Muscle of arm (tissue), 14 donors: ENCODE data around the gene LEUTX. TPM values are rescaled to one million over a fixed set of nuclear protein-coding genes. Genes with fewer than 3 reads are reported as not detected.
"Not testable (repeated sequence)": the region's sequence is repeated elsewhere in the genome, so short reads cannot be mapped to it uniquely, and the experiment has no call there.

Experiments
- DNase-seq: peaks from one replicate; pipeline ENCODE4 v3.0.0-alpha.2; 2013
- long read RNA-seq, 11 donors: transcript quantifications; one replicate each; lab custom pipeline, GENCODE V29; 2026
- polyA plus RNA-seq, 12 donors: library from polyadenylated mRNA; unstranded; fragments of 120-200 nt; gene quantifications; one replicate each; pipeline ENCODE4 v1.2.1, GENCODE V29; 2013; ENCODE audit not compliant: insufficient read length in 12 of 12

Gene LEUTX, protein sequence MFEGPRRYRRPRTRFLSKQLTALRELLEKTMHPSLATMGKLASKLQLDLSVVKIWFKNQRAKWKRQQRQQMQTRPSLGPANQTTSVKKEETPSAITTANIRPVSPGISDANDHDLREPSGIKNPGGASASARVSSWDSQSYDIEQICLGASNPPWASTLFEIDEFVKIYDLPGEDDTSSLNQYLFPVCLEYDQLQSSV
- not detected for polyA plus RNA-seq
- long read RNA-seq, donor 1: 0 reads
- long read RNA-seq, donor 2: 0 reads
- long read RNA-seq, donor 3: 0 reads
- long read RNA-seq, donor 4: 0 reads
- long read RNA-seq, donor 5: 0 reads
- long read RNA-seq, donor 6: 0 reads
- long read RNA-seq, donor 7: 0 reads
- long read RNA-seq, donor 8: 0 reads
- long read RNA-seq, donor 9: 0 reads
- long read RNA-seq, donor 10: 0 reads
- long read RNA-seq, donor 11: 0 reads

DNA sequence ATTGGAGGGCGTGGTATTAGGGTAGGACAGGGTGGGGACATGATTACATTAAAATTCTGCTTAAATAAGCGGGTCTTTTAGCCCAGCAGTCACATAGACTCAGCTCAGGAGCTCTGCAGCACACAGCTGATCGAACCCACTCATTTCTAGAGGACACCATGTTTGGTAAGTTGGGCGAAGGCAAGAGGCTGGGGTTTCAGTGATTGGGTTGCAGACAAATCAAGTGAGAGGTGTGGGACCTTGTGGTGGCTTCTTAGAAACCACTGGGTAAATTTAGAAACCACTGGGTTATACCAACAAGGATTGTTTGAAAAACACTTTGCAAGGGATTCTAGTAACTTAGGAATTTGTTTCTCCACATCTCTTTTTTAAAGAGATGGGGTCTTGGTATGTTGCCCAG lies at the start of gene LEUTX:
Gene LEUTX (plus strand): TSS at position 92 of the 400 bp plus-strand sequence. CDS start 67 bp downstream, at position 159.
- DNase-seq: no peak

DNA sequence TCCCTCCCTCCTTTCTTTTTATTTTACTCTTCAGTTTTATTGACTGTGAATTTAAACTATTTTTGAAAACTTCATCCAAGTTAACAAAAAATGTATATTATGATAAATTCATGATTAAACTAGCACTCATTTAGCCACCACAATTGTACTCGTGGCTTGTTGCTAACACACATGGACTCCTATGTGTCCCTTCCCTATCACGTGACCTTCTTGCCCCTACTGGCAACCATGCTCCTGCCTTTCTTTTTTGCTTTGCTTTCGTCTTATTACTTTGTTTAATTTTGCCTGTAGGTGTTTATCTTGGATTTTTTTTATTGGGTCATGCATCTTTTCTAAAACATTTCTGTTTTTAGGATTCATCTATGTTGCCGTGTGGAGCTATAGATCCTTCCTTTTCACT lies 49.1 kb upstream of the LEUTX start:
- no peak for DNase-seq

DNA sequence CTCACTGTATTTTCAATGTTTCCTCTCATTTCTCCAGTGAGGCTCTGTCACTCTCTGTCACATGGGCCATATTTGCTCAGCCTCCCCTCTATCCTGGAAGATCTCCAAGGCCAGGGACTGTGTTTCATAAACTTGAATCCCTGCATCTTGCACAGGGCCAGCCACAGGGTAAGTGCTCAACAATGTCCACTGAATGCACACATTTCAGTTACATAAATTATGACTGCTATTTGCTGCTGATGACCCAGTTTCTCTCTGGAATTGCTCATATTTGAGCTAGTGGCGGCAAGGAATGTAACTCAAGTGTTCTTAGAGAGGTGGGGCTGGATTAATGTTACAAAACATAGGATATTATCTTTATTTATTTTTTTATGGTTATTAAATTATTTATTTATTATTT lies 47.0 kb upstream of the LEUTX start:
- no peak for DNase-seq

DNA sequence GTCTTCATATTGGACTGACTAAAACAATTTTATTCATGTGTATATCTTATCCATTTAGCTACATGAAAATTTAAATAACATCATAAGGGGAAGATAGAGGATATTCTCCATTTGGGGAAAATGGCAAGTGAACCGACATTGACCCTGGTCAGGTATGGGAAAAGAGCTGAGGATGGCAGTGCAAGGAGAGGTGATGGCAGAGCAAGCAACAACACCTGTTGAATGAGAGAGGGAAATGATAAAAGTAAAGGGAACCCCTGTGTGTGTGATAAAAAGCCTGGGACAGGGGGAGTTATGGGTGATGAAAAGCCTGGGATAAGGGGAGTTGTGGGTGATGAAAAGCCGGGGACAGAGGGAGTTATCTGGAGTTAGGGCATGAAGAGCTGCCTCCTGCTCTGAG lies 44.8 kb upstream of the LEUTX start:
- no peak for DNase-seq

DNA sequence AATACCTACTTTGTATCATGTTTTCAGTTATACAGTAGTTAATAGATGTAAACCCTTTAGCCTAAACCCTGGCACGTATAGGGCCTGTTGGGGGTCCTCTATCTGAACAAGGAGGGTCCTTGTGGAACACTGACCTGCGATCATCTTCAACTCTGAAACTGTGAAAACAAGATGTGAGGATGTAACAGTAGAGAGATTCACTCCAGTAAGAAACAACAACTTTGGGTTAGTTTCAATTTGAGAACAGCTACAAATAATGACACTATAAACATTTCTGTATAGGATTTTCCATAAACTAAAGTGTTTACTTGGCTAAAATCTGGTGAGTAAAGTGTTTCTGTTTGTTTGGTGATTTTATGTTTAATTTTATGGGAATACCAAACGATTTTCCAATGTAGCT lies 43.0 kb upstream of the LEUTX start:
- no peak for DNase-seq

DNA sequence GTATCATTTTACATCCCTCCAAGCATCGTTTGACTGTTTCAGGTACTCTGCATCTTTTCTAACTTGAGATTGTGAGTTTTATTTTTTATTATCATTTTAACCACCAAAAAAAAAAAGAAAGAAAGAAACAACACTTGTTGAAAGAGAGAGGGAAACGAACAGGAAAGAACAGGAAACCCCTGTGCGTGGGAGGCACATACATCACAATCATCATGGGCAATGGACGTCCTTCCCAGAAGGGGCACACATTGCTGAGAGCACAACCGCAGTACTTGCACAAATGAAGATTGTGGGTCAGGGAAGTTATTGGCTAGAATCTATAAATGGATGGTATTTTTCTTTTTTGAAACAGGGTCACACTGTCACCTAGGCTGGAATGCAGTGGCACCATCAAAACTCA lies 42.6 kb upstream of the LEUTX start:
- DNase-seq: no peak

DNA sequence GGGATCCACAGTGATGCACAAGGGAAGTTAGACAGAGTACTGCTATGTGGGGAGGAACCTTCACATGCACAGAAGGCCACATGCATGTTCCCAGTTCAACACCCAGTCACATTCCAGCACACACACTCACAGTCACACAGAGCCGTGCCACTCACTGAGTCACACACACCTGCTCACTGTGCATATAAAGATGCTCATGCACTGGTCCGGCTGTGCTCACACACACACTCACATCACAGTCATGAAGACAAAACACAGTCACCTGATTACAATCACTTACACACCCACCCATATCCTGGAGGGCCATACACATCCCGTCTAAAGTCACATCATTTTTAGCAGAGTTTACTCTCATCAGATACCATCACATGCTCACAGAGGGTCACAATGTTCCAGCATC lies 41.3 kb upstream of the LEUTX start:
- no peak for DNase-seq

DNA sequence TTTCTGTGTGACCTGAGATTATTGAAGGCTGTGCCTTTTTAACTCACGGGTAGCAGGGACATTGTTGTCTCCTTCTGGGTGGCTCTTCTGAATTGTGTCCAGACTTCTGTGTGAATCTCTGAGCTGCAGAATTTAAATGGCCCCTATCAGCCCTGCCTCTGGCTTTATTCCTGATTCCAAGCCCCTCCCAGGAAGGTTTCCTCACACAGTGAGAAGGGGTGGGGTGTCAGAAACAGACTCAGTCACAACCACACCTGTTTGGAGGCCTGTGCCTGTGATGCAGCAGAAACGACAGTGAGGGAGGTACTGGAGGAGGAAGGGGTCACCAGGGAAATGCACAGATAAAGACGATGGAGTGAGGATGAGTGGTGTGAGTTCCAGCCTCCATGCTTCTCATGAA lies 40.8 kb upstream of the LEUTX start, which contains the start of gene CLC:
Gene CLC (minus strand): TSS at position 139 of the 400 bp plus-strand sequence. CDS start 77 bp downstream, at position 62.
- no peak for DNase-seq

DNA sequence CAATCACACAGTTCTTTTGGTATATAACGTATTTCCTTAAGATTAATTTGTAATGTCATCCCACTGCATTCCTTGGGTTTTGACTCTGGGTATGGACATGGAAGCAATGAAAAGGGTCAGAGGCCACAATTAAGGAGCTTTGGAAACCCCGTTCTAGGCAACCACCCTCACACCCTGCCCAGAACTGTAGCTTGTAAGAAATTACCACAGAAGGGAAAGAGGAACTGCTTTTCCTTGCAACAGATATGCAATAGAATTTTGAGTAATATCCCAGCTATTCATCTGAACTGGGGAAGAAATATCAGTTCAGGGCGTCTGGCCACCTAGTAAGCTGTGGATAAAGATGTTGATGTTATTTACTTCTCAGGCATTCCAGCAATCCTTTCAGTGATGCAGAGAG lies 39.8 kb upstream of the LEUTX start:
- no peak for DNase-seq

DNA sequence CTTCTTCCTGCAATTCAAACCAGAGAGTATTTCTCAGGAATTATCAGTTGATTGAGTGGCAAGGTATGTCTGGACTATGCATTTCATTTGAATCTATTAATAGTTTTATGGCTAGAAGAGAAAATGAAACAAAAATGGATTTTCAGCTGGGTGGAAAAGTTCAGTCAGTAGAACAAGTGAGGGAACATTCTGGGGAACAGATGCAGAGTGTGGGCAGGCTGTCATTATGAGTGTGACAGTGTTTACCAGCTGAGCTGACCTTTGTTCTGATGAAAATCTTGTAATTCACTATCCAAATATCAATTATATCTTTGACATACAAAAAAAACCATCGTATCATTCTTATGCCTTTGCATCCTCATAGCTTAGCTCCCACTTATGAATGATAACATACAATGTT lies 38.3 kb upstream of the LEUTX start:
- no peak for DNase-seq

DNA sequence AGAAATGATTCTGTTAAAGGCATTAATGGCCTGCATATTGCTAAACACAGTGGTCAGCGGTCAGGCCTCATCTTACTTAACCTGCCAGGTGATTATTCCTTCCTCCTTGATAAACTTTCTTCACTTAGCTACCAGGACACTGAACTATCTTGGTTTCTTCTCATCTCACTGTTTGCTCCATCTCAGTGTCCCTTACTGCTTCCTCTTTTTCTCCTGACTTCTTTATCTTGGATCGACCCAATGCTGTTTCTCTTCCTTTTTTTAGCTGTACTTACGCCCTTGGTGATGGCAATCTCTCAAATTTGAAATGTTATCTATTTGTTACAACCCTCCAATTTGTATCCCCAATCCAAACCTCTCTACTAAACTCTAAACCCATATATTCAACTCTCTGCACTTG lies 33.0 kb upstream of the LEUTX start:
- DNase-seq: no peak

DNA sequence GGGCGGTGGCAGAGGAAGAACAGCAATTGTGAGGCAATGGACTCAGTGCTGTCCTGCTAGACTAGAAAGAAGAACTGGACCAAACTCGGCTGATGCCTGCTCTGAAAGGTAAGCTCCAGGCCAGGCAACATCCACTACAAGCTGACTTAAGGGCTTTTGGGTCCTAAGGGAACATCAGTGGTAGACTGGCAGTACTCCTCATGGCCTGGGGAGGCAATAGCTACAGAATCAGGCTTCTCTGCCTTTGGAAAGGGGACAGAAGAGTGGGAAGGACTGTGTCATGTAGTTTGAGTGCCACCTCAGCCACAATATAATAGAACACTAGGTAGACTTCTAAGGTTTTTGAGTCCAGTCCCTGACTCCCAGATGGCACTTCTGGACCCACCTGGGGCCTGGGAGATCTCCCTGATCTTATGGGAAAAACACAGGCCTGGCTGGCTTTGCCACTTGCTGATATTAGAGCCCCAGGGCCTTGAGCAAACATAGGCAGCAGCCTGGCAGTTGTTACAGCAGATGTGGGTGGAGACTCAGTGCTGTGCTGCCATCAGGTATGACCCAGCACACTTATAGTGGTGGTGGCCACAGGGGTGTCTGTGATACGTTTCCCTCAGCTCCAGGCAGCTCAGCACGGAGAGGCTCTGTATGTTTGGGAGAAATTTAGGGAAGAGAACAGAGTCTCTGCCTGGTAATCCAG lies 31.7 kb upstream of the LEUTX start:
- DNase-seq: no peak

DNA sequence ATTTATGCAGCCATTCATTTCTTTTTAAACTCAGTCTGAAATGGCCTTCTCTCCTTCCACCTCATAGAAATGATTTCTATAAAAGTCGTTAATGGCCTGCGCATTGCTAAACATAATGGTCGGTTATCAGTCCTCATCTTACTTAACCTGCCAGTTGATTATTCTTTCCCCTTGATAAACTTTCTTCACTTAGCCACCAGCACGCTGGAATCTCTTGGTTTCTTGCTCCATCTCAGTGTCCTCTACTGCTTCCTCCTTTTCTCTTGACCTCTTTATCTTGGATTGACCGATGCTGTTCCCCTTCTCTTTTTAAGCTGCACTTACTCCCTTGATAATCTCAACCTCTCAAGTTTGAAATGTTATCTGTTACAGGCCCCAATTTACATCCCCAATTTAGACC lies 28.7 kb upstream of the LEUTX start:
- DNase-seq: no peak

DNA sequence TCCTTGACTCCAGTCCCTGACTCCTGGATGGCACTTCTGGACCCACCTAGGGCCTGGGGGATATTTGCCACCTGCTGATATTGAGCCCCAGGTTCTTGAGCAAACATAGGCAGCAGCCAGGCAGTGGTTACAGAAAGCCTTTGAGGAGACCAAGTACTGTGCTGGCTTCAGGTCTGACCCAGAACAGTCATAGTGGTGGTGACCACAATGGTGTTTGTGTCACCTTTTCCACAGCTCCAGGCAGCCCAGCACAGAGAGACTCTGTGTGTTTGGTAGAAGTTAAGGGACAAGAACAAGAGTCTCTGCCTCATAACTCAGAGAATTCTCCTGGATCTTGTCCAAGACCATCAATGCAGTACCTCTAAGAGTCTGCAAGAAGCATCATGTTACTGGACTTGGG lies 26.3 kb upstream of the LEUTX start:
- DNase-seq: no peak

DNA sequence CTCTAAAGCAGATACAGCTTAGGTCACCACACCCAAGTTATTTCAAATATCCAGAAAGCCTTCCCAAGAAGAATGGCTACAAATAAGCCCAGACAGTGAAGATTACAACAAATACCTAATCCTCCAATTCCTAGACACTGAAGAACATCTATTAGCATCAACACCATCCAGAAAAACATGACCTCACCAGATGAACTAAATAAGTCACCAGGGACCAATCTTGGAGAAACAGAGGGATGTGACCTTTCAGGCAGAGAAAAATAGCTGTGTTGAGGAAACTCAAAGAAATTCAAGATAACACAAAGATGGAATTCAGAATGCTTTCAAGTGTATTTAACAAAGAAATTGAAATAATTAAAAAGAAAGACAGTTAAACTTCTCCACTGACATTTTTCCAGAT lies 25.9 kb upstream of the LEUTX start:
- no peak for DNase-seq

DNA sequence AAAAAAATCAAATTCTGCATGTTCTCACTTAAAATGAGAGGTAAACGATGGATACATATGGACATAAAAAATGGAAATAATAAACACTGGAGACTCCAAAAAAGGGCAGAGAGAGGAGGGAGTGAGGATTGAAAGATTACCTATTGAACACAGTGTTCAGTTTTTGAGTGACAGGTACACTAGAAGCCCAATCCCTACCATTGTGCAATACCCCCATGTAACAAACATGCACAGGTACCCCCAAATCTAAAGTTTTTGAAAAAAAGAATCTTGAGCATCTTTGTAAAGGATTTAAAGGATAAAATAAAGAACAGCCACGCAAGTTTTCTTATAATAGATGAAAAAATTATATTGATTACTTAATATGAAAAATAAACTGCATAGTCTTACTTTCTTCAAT lies 24.1 kb upstream of the LEUTX start:
- DNase-seq: no peak

DNA sequence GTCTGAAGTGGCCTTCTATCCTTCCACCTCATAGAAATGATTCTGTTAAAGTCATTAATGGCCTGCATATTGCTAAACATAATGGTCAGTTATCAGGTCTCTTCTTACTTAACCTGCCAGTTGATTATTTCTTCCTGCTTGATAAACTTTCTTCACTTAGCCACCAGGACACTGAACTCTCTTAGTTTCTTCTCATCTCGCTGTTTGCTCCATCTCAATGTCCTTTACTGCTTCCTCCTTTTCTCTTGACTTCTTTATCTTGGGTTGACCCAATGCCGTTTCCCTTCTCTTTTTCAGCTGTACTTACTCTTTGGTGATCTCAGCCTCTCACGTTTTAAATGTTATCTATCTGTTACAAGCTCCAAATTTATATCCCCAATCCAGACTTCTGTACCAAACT lies 23.7 kb upstream of the LEUTX start:
- no peak for DNase-seq

DNA sequence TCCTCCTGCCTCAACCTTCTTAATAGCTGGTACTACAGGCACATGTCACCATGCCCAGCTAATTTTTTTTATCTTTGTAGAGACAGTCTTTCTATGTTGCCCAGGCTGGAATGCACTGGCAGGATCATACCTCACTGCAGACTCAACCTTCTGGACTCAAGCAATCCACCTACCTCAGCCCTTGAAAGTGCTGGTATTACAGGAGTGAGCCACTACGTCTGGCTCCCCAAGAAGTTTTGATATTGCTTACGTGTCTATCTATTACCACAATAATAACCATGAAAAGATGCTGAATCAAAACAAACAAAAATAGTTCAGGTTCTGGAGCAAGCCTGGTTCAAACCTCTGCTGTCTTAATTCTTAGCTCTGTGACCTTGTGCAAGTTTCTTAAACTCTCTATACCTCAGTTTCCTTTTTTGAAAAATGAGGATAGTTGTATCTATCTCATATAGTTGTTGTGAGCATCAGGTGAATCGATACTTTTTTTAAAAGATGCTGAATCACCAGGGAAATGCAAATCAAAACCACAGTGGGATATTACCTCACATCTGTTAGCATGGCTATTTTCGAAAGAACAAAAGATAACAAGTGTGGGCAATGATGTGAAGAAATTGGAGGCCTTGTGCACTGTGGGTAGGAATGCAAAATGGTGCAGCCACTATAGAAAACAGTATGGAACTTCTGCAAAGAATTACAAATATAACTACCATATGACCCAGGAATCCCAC lies 19.0 kb upstream of the LEUTX start:
- no peak for DNase-seq

DNA sequence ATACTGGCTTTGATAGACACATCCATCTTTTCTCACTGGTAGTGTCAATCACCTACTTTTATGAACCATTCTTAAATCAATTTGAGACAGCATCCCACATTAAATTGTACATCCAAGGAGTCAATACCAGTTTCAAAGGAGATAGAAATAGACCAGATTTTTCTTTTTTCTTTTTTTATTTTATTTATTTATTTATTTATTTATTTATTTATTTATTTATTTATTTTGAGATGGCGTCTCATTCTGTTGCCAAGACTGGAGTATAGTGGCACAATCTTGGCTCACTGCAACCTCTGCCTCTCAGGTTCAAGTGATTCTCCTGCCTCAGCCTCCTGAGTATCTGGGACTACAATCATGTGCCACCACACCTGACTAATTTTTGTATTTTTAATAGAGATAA lies 16.8 kb upstream of the LEUTX start:
- DNase-seq: not testable (repeated sequence)

DNA sequence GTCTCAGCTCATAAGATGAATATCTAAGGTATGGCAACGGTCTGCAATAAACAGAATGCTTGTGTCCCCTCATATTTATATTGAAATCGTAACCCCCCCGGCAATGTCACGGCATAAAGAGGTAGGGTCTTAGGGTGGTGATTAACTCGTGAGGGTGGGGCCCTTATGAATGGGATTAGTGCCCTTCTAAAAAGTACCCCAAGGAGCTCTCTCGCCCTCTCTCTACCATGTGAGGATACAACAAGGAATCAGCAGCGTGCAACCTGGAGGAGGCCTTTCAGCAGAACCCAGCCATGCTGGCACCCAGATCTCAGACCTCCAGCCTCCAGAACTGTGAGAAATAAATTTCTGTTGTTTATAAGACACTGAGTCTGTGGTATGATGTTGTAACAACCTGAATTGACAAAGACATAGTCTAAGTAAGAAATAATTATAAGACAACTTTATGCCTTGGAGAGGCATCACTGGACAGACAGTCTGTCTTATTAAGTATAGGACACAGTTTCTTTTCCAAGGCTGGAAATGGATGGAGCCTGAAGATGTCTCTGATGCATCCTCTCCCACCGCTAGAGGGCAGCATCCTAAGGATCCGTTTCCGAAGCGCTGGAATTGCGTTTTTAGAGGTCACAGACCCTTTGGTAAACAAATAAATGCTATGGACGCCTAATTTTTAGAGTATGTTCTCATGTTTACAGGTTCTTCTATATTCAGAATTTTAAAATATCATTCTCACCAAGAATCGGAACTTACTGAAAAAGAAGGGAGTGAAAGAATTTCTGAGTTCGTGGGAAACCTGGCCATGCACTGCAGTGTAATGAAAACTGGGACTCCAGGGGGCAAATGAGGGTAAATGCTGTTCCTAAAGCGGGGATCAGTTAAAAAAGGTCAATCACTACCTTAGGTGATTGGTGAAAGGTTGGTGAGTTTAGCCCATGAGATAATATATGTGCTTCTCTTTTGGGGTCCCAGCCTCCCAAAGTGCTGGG lies 13.3 kb upstream of the LEUTX start:
- DNase-seq: peak; percentile 13

DNA sequence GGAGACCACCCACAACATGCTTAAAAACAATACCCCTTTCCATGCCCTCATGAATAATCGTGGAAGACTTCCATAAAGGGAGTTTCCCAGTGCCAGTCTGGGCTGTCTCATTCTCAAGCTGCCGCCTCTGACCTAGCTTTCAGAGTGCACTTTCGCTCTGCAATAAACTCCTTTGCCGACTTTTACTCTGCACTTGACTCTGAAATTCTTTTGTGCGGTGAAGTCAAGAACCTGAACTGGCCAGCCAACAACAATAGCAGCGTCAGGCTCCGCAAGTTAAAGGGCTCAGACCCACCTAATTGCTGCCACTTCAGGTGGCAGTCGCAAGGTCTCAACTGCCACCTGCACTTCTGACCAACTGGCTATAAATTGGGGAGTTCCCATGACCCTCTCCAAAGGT lies 10.3 kb upstream of the LEUTX start:
- DNase-seq: no peak
